HG03460 (cell line): ENCODE measurements around the gene TTC7B.

Source experiments
- ATAC-seq: cut with Tn5 transposase; IDR thresholded peaks from one replicate; pipeline ENCODE4 v1.9.1; 2021; ENCODE audit not compliant: unreplicated experiment

TTC7B gene

DNA sequence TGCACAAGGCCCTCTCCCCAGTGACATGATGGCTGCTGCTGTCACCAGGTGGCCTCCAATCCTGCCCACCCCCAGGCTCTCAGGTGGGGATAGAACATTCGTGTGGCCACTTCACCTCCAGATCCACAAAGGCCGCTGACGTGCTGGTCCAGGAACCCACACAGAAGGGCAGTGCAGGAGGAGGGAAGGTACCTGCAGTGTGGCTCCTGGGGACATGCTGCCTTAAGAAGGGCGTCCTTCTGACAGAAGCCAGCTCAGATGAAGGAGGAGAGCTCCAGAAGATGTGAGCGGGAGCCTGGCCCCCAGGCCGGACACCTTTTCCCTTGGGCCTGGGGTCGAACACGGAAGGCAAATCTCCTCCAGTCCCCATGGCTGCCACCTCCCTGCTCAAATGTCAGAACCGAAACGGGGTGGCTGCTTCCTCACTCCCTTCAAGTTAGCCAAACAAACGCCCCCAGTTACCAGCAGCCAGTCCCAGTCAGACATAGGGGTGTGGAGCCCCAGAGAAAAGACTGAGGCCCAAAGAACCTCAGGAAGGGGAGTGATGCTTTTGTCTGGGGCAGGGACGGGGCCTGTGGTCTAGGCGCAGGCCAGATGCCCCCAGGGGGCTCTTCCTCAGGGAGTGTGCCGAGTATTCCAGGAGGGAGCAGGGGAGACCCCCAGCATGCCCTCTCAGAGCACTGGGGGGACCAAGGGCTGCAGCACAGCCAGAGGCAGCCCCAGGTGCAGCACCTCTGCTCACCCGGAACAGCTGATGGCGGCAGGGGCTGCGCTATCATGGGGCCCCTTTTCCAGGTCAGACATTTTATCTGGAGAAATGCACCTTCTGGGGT is 263.5 kb downstream of the TTC7B start:
- ATAC-seq = no peak

DNA sequence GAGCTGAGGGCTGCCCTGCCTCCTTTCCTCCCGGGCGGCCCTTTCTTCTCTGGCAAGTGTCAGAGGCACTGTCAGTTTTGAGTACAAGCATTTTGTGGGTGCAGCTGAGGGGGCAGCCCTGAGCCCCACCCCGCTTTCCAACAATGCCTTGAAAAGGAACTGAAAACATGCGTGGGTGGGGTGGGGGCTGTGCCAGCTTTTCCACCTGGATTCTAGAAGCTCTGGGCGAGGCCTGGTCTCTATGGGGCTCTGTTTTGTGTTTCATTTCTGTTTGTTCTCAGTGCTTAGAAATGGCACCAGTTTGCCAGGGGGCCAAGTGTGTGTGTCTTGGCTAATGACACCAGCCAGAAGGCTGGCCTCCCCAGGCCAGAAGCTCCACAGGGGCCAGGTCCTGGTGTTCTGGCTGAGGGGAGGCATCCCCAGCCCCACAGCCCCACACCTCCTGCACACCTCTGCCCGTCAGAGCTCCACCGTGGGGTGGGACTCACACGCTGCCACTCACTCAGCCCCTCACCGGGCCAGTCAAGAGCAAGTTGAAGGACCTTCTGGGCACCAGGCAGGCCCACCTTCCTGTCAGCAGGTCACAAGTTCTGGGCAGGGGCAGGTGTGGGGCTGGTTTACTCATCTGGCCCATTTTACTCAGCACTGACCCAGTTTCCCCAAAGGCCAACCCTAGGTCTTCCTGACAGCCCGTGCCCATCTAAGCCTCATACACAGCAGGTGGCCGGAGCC is 264.3 kb downstream of the TTC7B start:
- no peak for ATAC-seq

GRCh38 chr14:90551070-90551704 is 265.0 kb downstream of the TTC7B start:
- ATAC-seq = no peak

GRCh38 chr14:90549794-90550641 is 266.2 kb downstream of the TTC7B start:
- ATAC-seq = no peak

GRCh38 chr14:90548455-90548854 is 267.8 kb downstream of the TTC7B start:
- ATAC-seq = no peak

DNA sequence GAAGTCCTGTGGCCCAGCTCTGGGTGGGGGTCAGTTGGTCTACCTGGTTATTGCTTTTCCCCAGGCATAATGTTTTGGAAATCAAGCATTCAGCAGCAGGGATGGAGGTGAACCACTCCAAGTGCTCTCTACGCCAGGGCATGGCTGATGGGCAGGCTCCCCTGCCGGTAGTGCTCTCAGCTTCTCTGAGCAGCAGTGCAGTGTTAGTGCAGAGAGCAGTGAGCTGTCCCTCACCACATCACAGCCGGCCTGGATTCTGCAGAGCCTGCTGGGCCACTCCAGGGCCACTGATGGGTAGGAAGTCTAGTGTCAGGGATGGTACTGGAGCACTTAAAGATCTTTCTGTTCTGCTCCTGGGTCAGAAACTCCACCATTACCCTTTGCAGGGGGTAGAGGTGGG is 268.3 kb downstream of the TTC7B start:
- ATAC-seq = no peak

GRCh38 chr14:90547250-90547649 is 269.0 kb downstream of the TTC7B start:
- ATAC-seq = no peak

- ATAC-seq = no peak
These were observed 269.5 kb downstream of the TTC7B start for GRCh38 chr14:90546767-90547166.

- no peak for ATAC-seq
These were observed 270.1 kb downstream of the TTC7B start for GRCh38 chr14:90545966-90546751.

- no peak for ATAC-seq
These were observed 270.8 kb downstream of the TTC7B start for GRCh38 chr14:90545382-90545781.

DNA sequence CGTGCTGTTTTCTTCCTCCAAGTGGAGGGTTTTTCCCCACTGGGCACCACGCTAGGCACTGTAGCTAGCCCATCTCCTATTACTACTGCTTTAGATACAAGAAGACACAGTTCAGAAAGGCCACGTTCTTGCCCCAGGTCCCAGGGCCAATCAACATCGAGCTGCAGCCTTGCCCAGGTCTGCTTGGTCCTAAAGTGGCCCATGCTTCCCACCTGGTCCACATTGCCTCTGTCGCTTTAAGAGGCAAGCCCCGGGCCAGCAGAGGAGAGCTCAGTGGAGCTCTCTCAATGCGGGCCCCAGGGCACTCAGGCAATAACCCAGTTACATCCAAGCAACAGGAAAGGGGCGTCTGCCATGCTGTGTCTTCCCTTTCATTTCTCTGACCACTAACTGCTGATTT is 271.3 kb downstream of the TTC7B start:
- no peak for ATAC-seq

GRCh38 chr14:90544566-90544965 is 271.7 kb downstream of the TTC7B start:
- ATAC-seq = no peak

- no peak for ATAC-seq
These were observed 272.4 kb downstream of the TTC7B start for GRCh38 chr14:90543876-90544275.

GRCh38 chr14:90541076-90541634 is 275.1 kb downstream of the TTC7B start:
- ATAC-seq = no peak

DNA sequence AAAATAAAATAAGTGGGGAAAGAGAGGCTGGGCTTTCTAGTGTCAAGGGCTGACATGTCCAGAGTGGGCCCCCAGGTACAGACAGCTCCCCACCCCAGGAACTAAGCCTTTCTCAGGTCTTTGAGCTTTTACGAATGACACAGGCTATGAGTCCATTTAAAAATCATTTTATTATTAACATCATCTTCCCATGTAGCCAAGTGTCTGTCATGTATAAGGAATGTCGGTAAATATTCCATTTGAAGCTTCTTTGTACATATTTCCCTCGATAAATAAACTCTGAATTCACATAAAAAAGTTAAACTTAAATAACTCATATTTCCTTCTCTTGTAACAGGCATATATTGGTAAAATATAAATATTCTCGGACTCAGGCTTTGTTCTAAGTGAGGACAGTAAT is 275.8 kb downstream of the TTC7B start:
- ATAC-seq = no peak

DNA sequence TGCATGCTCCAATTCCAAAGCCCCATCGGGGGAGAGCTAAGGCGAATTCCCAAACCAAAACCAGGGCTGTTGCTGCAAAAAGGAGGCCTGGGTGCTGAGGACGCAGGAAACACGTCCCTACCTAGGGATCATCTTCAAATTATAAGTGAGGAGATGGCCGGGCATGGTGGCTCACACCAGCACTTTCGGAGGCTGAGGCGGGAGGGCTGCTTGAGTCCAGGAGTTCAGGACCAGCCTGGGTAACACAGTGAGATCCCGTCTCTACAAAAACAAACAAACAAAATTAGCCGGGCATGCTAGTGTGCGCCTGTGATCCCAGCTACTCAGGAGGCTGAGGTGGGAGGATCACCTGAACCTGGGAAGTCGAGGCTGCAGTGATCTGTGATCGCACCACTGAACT is 276.2 kb downstream of the TTC7B start:
- no peak for ATAC-seq

GRCh38 chr14:90539496-90539775 is 276.8 kb downstream of the TTC7B start:
- ATAC-seq = no peak

GRCh38 chr14:90538716-90539495 is 277.3 kb downstream of the TTC7B start:
- no peak for ATAC-seq

GRCh38 chr14:90538095-90538494 is 278.1 kb downstream of the TTC7B start:
- ATAC-seq = no peak
